ENCODE measurements around the gene SMIM31. TPM values are rescaled to one million over a fixed set of nuclear protein-coding genes. Genes with fewer than 3 reads are reported as not detected.

Gene SMIM31
- total RNA-seq, 1 experiment from 2014 or later = not detected

GRCh38 chr4:164725066-164725465 is 28.9 kb upstream of the SMIM31 start:
- Histone ChIP-seq H2BK120ac (ENCODE audit: low read depth, low read length, poor library complexity, severe bottlenecking) (no peak overlapping the region), H2BK15ac (ENCODE audit: low read depth, low read length) (no peak overlapping the region), H3K79me1 (ENCODE audit: insufficient read depth, low read depth, low read length, poor library complexity, severe bottlenecking) (no peaks in the 10 kb centered on the region), H3K9me3 (ENCODE audit: control insufficient read depth, low read depth, low read length) (no peaks in the 10 kb centered on the region), H4K8ac (replicated peaks; ENCODE audit: insufficient read length, low read depth, low read length) (no peak overlapping the region), H3K23ac (ENCODE audit: insufficient read length, low read depth, low read length) (no peak overlapping the region), H4K91ac (ENCODE audit: insufficient read length, low read depth, low read length) (no peak overlapping the region), H3T11ph (ENCODE audit: low read length) (no peak overlapping the region), H3K56ac (ENCODE audit: insufficient read length, low read depth, low read length) (no peak overlapping the region), H3K27ac (ENCODE audit: insufficient read length, low read depth, low read length) (no peak overlapping the region), H3K4me1 (ENCODE audit: insufficient read depth, low read length) (no peaks in the 10 kb centered on the region), H3K14ac (ENCODE audit: insufficient read depth, low read length) (no peak overlapping the region), H3K79me2 (ENCODE audit: insufficient read depth, low read length) (no peaks in the 10 kb centered on the region), H2AK5ac (ENCODE audit: insufficient read length, low read length) (no peak overlapping the region), H3K23me2 (ENCODE audit: insufficient read length, low read depth, low read length, poor library complexity, severe bottlenecking) (no peaks in the 10 kb centered on the region), H3K4ac (ENCODE audit: low read depth, low read length) (no peak overlapping the region), H3K27me3 (ENCODE audit: insufficient read depth, low read length) (no peaks in the 10 kb centered on the region), H2BK20ac (ENCODE audit: low read depth, low read length, poor library complexity, severe bottlenecking) (no peak overlapping the region), H3K4me2 (ENCODE audit: insufficient read depth, insufficient read length, low read length) (no peak overlapping the region), H4K5ac (ENCODE audit: insufficient read length, low read depth, low read length) (no peak overlapping the region), H3K9ac (ENCODE audit: extremely low read depth, insufficient read length, low read length) (no peak overlapping the region), H3K18ac (ENCODE audit: insufficient read length, low read depth, low read length) (no peak overlapping the region), H4K20me1 (ENCODE audit: control insufficient read depth, insufficient read depth, insufficient read length) (no peaks in the 10 kb centered on the region), H2BK12ac (ENCODE audit: insufficient read length, low read depth, low read length) (no peak overlapping the region), H2BK5ac (ENCODE audit: insufficient read length, low read length) (no peak overlapping the region), H2AFZ (ENCODE audit: low read length) (no peak overlapping the region)
- DNase-seq = no peak
- Mint-ChIP-seq H3K4me3 (no peak overlapping the region), H3K36me3 (ENCODE audit: insufficient read depth in 1 of 3, low read depth in 3 of 3) (no peaks in the 10 kb centered on the region), H3K4me1 (peaks cover 2% of the 10 kb centered on the region in 2 experiments; a peak in 3 of 4 replicates), H3K9me3 (no peaks in the 10 kb centered on the region), H3K27me3 (ENCODE audit: low read depth) (no peaks in the 10 kb centered on the region), H3K27ac (no peak overlapping the region)
- no CpG with 5 or more reads among the region's 4 CpGs for WGBS (ENCODE audit: extremely low coverage, insufficient read length, low lambda C conversion rate)
- TF ChIP-seq CTCF (conservative IDR thresholded peaks at IDR 0.05) = no peak
